GM12878 (cell line): ENCODE results near the gene ZNF710. TPM values are rescaled to one million over a fixed set of nuclear protein-coding genes. Genes with fewer than 3 reads are reported as not detected.

Experiments used
- BCL11A ChIP-seq: IDR thresholded peaks from 2 replicates; pipeline ENCODE4 v1.6.1; 2011; ENCODE audit warnings: low read depth, low read length
- BRCA1 ChIP-seq: IDR thresholded peaks from 2 replicates; pipeline ENCODE4 v1.6.1; 2011; ENCODE audit warnings: low read depth, low read length, improper control_type of control experiment
- CHD2 ChIP-seq: IDR thresholded peaks from 2 replicates; pipeline ENCODE4 v1.6.1; 2011; ENCODE audit warnings: low read depth, low read length, improper control_type of control experiment, borderline replicate concordance
- EZH2 ChIP-seq: IDR thresholded peaks from 2 replicates; pipeline ENCODE4 v1.6.1; 2012; ENCODE audit warnings: low read depth, mild to moderate bottlenecking, control low read depth, inconsistent platforms, low read length, borderline replicate concordance; ENCODE audit not compliant: control insufficient read depth
- MTA3 ChIP-seq: IDR thresholded peaks from 2 replicates; pipeline ENCODE4 v1.6.1; 2012; ENCODE audit warnings: low read length, inconsistent platforms, borderline replicate concordance
- PAX5 ChIP-seq: IDR thresholded peaks from 2 replicates; pipeline ENCODE4 v1.6.1; 2011; ENCODE audit warnings: low read depth, low read length, borderline replicate concordance
- RBBP5 ChIP-seq: fragments of 200-600 bp; sonication (generic); conservative IDR thresholded peaks from 2 replicates; pipeline ENCODE4 v1.6.1; 2016
- SRF ChIP-seq, 2 experiments: IDR thresholded peaks; 2 replicates each; pipeline ENCODE4 v1.6.1; 2011; ENCODE audit warnings: low read depth in 2 of 2, low read length in 2 of 2, mild to moderate bottlenecking in 1 of 2, moderate library complexity in 1 of 2
- SUPT20H ChIP-seq: IDR thresholded peaks from 2 replicates; pipeline ENCODE4 v1.6.1; 2011; ENCODE audit warnings: low read depth, mild to moderate bottlenecking, low read length, moderate library complexity, borderline replicate concordance; ENCODE audit not compliant: control insufficient read depth
- polyA plus RNA-seq, 11 experiments: library from polyadenylated mRNA; depleted of rRNA in 4 of 11; unstranded in 6 of 11; stranded (reverse) in 5 of 11; fragments of >200 nt; fragmentation: Nextera tagmentation in 4 of 11; fragmentation: Illumina TruSeq in 1 of 11; extraction: Ambion mirVana in 4 of 11; extraction: Trizol in 1 of 11; gene quantifications; 1 replicate in 1 of 11; 2 replicates in 10 of 11; pipeline versions ENCODE4 v1.2.1 to v1.2.3, GENCODE V29; 2011 to 2016; ENCODE audit warnings: inconsistent platforms in 2 of 11, missing spikeins in 2 of 11, low read depth in 1 of 11
- total RNA-seq, 4 experiments: library from RNA; depleted of rRNA in 3 of 4; stranded (reverse); fragments of >200 nt in 3 of 4; fragmentation: Illumina TruSeq in 1 of 4; extraction: Trizol in 1 of 4; gene quantifications; 2 replicates each; pipeline versions ENCODE4 v1.2.1 to v1.2.3, GENCODE V29; 2013 to 2021
- TF ChIP-seq, protein P1 (sequence below): fragments of 450-650 bp; IDR thresholded peaks from 2 replicates; pipeline ENCODE4 v1.6.1; 2018; ENCODE audit warnings: borderline replicate concordance, mild to moderate bottlenecking; ENCODE audit not compliant: partially characterized antibody
- TF ChIP-seq, protein P2 (sequence below): fragments of 450-650 bp; IDR thresholded peaks from 2 replicates; pipeline ENCODE4 v1.6.1; 2014; ENCODE audit warnings: mild to moderate bottlenecking
- TF ChIP-seq, protein P3 (sequence below): IDR thresholded peaks from 2 replicates; pipeline ENCODE4 v1.6.1; 2011; ENCODE audit warnings: borderline replicate concordance, low read depth, mild to moderate bottlenecking, moderate library complexity, mixed read lengths, low read length; ENCODE audit not compliant: insufficient read depth; ENCODE audit errors: extremely low read length
- TF ChIP-seq, protein P4 (sequence below): fragments of 450-650 bp; IDR thresholded peaks from 2 replicates; pipeline ENCODE4 v1.6.1; 2017; ENCODE audit warnings: borderline replicate concordance
- TF ChIP-seq, protein P5 (sequence below): fragments of 450-650 bp; IDR thresholded peaks from 2 replicates; pipeline ENCODE4 v1.6.1; 2016; ENCODE audit warnings: mild to moderate bottlenecking, moderate library complexity, borderline replicate concordance
- TF ChIP-seq, protein P6 (sequence below): IDR thresholded peaks from 2 replicates; pipeline ENCODE4 v1.6.1; 2012; ENCODE audit warnings: low read length, inconsistent platforms

ZNF710 gene
- total and polyA plus RNA-seq, 10 of the 15 experiments (the other 5 are each of a cell fraction or from before 2014, with no cell fraction given) = 1.4 to 43.5 (median 9.8) TPM

DNA sequence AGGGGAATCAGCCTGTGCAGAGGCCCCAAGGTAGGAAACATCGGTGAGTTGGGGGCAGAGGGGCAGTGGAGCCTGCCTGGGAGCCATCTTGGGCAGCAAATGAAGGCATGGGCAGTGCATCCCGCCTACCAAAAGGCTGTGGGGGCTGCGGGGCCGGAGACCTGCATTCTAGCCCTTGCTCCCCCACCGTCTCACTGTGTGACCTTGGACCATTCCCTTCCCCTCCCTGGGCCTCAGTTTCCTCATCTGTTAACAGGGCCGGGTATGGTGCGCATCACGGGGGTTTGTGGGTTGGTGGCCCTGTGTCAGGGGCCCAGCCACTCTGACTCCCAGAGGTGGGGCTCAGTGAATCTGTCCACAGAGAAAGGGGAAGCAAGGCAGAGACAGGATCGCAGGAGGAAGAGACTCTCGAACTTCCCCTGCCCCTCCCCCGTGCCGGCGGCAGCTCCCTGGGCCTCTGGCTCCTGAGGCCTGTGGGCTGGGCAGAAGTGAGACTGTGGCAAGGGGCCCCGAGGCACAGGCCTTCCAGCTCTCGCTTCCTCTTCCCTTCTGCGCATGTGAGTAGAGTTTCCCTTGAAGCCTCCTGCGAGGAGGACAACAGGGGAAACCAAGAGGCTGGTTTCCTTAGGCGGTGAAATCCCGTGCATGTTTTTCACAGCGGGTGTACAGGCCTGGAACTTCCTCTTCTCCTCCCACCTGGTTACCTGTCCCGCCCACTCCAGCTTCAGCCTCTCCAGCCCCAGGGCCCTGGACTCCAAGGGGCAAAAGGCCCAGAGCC lies 58.3 kb downstream of the ZNF710 start (continued):
- TF ChIP-seq, protein P1, sequence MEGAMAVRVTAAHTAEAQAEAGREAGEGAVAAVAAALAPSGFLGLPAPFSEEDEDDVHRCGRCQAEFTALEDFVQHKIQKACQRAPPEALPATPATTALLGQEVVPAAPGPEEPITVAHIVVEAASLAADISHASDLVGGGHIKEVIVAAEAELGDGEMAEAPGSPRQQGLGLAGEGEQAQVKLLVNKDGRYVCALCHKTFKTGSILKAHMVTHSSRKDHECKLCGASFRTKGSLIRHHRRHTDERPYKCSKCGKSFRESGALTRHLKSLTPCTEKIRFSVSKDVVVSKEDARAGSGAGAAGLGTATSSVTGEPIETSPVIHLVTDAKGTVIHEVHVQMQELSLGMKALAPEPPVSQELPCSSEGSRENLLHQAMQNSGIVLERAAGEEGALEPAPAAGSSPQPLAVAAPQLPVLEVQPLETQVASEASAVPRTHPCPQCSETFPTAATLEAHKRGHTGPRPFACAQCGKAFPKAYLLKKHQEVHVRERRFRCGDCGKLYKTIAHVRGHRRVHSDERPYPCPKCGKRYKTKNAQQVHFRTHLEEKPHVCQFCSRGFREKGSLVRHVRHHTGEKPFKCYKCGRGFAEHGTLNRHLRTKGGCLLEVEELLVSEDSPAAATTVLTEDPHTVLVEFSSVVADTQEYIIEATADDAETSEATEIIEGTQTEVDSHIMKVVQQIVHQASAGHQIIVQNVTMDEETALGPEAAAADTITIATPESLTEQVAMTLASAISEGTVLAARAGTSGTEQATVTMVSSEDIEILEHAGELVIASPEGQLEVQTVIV = no peak
- TF ChIP-seq MTA3 (peak; percentile 76; the same call in 1 of the 2 replicates), EZH2 (no peak), SUPT20H (no peak), PAX5 (peak; percentile 92), BCL11A (peak; percentile 88), RBBP5 (no peak), BRCA1 (no peak), SRF (IDR thresholded peaks at IDR 0.05; ENCODE audit: low read depth in 2 of 2, low read length in 2 of 2) (no peak), CHD2 (peak; percentile 92)
- TF ChIP-seq, protein P2, sequence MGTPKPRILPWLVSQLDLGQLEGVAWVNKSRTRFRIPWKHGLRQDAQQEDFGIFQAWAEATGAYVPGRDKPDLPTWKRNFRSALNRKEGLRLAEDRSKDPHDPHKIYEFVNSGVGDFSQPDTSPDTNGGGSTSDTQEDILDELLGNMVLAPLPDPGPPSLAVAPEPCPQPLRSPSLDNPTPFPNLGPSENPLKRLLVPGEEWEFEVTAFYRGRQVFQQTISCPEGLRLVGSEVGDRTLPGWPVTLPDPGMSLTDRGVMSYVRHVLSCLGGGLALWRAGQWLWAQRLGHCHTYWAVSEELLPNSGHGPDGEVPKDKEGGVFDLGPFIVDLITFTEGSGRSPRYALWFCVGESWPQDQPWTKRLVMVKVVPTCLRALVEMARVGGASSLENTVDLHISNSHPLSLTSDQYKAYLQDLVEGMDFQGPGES = no peak
- TF ChIP-seq, protein P3, sequence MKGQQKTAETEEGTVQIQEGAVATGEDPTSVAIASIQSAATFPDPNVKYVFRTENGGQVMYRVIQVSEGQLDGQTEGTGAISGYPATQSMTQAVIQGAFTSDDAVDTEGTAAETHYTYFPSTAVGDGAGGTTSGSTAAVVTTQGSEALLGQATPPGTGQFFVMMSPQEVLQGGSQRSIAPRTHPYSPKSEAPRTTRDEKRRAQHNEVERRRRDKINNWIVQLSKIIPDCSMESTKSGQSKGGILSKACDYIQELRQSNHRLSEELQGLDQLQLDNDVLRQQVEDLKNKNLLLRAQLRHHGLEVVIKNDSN = peak; percentile 14
- TF ChIP-seq, protein P4, sequence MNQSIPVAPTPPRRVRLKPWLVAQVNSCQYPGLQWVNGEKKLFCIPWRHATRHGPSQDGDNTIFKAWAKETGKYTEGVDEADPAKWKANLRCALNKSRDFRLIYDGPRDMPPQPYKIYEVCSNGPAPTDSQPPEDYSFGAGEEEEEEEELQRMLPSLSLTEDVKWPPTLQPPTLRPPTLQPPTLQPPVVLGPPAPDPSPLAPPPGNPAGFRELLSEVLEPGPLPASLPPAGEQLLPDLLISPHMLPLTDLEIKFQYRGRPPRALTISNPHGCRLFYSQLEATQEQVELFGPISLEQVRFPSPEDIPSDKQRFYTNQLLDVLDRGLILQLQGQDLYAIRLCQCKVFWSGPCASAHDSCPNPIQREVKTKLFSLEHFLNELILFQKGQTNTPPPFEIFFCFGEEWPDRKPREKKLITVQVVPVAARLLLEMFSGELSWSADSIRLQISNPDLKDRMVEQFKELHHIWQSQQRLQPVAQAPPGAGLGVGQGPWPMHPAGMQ = no peak
- TF ChIP-seq, protein P5, sequence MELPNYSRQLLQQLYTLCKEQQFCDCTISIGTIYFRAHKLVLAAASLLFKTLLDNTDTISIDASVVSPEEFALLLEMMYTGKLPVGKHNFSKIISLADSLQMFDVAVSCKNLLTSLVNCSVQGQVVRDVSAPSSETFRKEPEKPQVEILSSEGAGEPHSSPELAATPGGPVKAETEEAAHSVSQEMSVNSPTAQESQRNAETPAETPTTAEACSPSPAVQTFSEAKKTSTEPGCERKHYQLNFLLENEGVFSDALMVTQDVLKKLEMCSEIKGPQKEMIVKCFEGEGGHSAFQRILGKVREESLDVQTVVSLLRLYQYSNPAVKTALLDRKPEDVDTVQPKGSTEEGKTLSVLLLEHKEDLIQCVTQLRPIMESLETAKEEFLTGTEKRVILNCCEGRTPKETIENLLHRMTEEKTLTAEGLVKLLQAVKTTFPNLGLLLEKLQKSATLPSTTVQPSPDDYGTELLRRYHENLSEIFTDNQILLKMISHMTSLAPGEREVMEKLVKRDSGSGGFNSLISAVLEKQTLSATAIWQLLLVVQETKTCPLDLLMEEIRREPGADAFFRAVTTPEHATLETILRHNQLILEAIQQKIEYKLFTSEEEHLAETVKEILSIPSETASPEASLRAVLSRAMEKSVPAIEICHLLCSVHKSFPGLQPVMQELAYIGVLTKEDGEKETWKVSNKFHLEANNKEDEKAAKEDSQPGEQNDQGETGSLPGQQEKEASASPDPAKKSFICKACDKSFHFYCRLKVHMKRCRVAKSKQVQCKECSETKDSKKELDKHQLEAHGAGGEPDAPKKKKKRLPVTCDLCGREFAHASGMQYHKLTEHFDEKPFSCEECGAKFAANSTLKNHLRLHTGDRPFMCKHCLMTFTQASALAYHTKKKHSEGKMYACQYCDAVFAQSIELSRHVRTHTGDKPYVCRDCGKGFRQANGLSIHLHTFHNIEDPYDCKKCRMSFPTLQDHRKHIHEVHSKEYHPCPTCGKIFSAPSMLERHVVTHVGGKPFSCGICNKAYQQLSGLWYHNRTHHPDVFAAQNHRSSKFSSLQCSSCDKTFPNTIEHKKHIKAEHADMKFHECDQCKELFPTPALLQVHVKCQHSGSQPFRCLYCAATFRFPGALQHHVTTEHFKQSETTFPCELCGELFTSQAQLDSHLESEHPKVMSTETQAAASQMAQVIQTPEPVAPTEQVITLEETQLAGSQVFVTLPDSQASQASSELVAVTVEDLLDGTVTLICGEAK = no peak
- TF ChIP-seq, protein P6, sequence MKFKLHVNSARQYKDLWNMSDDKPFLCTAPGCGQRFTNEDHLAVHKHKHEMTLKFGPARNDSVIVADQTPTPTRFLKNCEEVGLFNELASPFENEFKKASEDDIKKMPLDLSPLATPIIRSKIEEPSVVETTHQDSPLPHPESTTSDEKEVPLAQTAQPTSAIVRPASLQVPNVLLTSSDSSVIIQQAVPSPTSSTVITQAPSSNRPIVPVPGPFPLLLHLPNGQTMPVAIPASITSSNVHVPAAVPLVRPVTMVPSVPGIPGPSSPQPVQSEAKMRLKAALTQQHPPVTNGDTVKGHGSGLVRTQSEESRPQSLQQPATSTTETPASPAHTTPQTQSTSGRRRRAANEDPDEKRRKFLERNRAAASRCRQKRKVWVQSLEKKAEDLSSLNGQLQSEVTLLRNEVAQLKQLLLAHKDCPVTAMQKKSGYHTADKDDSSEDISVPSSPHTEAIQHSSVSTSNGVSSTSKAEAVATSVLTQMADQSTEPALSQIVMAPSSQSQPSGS = no peak; the same call in 1 of the 2 replicates
